ENCODE measurements around the gene EPO. TPM values are rescaled to one million over a fixed set of nuclear protein-coding genes. Genes with fewer than 3 reads are reported as not detected.

EPO gene
- total RNA-seq, 1 donor from 2014 or later, result not detected

- intact Hi-C loops (cut with micrococcal nuclease), result no loop called here
Observed at GRCh38 chr7:100682228-100682741, 38.0 kb upstream of the EPO start.

- intact Hi-C loops (cut with micrococcal nuclease), result no loop called here
Observed at GRCh38 chr7:100682991-100683658, 37.1 kb upstream of the EPO start.

- intact Hi-C loops (cut with micrococcal nuclease), result no loop called here
Observed at GRCh38 chr7:100683659-100684533, 36.4 kb upstream of the EPO start.

DNA sequence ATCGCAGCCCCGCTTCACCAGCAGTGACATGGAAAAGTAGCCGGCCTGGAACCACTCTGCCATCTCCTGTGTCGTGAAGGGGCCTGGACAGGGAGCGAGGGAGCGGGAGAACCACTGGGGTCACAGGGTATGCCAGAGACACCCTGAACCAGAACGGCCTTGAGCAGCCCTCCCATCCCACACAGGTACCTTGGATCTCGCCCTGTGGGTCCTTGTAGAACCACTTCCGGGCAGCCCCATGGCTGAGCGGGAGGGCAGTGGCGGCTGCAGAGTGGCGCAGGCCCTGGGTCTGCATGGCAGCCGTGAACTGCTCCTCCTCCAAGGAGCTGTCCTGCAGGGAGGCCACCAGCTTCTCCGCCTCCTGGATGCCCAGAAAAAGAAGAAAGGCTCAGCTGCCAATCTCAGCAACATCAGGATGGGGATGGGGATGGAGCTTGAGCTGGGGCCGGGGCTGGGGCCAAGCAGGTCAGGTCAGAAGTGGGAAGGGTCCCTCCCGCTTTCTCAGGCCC lies 35.7 kb upstream of the EPO start:
- intact Hi-C loops (cut with micrococcal nuclease), result no loop called here

GRCh38 chr7:100685049-100685605 lies 35.1 kb upstream of the EPO start:
- intact Hi-C loops (cut with micrococcal nuclease), result no loop called here

- intact Hi-C loops (cut with micrococcal nuclease), result no loop called here
Observed at GRCh38 chr7:100685631-100686145, 34.6 kb upstream of the EPO start.

DNA sequence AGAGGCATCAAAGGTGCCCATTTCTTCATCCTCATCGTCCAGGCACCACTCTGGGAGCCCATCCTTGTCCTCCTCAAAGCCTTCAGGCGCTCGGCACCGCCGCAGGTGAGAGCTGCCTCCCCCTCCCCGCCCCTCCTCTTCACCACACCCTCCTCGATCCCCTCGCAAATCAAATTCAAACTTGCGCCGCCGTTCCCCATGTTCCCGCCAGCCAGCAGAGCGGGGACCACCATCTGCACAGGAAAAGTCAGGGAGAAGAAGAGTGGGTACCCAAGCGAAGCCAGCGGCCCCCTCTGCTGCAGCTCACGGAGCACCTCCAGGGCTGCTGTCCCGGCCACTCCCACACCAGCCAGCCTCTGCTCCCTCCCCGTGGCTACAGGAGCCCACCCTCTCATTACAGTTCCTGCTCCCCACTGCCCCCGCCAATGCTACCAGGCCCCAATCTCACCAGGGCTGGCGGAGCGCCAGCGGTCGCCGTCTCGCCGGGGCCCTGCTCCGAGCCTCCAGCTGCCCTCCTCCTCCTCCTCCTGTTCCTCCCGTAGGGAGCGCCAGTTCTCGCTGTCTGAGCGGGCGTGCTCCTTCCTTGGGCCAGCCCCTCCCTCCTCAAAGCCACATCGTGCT lies 34.0 kb upstream of the EPO start:
- intact Hi-C loops (cut with micrococcal nuclease), result no loop called here

DNA sequence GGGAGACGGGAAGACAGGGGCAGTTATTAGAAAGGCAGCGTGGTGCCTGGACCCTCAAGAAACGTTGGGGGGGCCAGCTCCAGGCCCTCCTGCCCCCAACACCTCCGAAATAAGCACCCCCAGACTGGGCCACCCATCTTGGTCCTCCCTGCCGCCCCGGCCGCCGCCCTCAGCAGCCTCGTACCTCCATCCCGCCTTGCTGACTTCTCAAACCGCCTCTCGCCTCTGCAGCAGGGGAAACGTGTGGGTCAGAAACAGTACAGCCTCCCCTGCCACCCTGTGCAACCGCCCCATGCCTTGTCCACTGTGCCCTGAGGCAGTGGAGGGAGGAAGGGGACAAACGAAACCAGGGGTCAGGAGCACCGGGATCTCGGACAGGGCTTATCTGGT lies 33.5 kb upstream of the EPO start:
- intact Hi-C loops (cut with micrococcal nuclease), result no loop called here

GRCh38 chr7:100687261-100687660 lies 33.0 kb upstream of the EPO start:
- intact Hi-C loops (cut with micrococcal nuclease), result no loop called here

DNA sequence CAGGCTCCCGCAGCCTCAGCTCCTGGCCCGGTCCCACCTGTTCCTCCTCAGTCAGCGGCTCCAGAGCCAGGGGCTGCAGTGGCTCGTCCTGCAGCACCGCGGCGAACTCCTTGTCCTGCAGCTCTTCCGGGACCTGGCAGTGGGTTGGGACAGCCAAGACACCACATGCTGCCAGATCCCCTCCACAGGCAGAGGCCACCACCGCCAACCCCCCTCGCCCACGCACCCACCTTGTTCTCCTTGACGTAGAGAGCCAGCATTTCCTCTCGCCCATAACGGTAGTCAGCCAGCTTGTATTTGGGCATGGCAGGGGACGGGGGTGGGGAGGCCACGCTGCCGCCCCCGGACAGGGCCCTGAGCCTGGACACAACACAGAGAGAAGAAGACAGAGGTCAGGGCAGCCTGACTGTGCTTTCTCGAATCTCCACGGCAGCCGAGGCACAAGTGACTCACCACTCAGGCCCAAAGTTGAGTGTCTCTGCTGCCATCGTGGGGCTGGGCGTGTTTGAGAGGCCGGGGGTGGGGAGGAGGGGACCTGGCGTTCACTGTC lies 32.4 kb upstream of the EPO start:
- intact Hi-C loops (cut with micrococcal nuclease), result no loop called here

- intact Hi-C loops (cut with micrococcal nuclease), result no loop called here
Observed at GRCh38 chr7:100688326-100688860, 31.9 kb upstream of the EPO start.

DNA sequence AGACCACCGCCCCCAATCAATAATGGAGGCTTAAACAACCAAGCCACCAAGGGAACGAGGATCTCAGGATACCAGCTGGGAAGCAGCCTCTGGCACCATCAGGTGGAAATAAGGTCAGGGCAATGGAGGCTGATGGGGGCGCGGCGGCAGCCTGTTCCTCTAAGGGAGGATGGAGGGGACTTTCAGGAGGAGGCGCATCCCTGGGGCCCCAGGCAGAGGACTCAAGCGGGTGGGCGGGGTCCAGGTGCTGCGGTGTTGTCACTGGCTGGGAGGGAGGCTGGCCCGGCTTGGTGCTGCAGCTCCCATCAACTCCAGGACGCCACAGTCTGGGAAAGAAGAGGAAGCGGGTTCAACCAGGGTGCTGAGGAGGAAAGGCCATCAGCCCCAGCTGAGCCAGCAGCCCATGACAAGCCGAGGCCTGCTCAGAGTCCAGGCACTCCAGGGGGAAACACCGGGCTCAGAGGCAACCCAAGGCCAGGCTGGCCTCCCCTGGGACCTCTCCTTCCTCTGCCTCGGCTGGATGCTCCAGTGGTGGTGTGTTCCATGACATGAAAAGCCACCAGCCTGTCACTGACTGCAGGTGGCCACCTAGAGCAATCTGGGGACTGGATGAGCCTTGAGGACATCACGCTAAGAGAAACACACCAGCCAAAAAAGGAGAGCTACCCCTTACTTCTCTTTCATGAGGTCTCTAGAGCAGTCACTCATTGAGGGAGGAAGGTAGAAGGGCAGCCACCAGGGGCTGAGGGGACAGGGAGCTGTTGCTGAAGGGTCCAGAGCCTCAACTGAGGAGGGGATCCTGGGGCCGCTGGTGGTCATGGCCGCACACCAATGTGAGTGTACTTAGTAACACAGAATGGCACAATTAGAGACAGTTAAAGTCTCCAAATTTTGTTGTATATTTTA lies 30.8 kb upstream of the EPO start:
- intact Hi-C loops (cut with micrococcal nuclease), result loop anchor here (2.0 to 10.0 kb wide), 2 partner anchors 221 to 775 kb away; partner anchors contain the start of gene TRIM4

DNA sequence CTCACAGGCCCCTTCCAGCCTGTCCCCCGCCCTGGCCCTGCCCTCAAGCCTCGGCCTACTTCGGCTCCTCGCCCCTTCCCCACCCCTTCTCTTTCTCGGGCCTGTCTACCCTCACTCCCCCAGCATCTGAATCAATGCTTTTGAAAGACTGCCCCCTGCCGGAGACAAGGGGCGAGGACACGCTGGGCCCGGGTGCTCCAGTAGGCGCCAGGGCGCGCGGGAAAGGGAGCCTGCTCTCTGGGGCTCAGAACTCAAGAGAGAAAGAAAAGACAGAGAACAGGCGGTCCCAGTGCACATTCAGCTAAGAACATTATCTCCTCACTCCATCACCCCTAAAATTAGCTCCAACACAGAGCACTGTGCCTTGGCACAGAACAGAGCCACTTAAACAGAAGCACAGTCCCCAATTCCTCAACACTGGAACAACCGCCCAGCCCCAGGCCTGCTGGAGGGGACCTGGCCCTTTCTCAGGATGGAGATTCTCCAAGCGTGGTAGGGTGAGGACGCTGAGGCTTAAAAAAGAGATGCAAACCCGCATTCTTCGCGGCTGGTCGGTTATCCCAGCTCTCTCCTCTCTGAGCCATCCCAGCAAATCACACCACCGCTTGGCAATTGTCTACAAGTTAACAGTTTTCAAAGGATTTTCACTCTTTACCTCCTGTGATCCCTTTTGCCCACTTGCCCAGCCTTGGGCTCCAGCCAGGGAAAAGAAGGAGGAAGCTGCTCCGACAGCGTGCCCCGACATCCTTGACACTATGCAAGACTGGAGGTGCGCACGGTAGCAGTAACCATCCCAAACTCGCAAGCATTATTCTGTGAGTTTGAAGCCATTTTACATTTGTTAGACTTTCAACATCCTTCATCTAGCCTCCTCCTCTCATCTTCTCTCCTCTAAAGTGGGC lies 28.3 kb upstream of the EPO start:
- intact Hi-C loops (cut with micrococcal nuclease), result loop anchor here (1.0 to 10.0 kb wide), 7 partner anchors 19 to 777 kb away; partner anchors contain the start of genes FBXO24, GNB2, LRCH4 and TRIM4

DNA sequence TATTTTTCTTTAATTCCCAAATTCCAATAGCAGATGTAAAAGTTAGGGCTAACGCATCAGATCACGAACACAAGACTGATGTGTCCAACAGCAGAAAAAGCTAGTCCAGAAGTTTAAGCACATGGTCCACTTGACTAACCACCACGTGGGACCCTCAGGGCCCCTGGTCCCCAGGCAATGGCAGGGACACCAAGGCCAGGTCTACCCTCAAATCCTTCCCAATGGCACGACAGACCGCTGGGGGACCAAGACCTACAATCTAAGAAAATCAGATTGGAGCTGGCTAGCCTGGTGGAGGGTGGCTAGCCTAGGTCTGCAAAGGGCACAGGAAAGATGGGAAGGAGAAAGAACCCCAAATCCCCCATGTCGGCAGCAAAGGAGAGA lies 27.7 kb upstream of the EPO start:
- intact Hi-C loops (cut with micrococcal nuclease), result loop anchor here (10.0 kb wide), 1 partner anchor 778 kb away; the partner anchor contains the start of gene TRIM4

- intact Hi-C loops (cut with micrococcal nuclease), result loop anchor here (1.0 to 10.0 kb wide), 4 partner anchors 12 to 779 kb away; partner anchors contain the start of gene TRIM4
Observed at GRCh38 chr7:100693312-100694097, 26.8 kb upstream of the EPO start.

GRCh38 chr7:100694098-100694745 lies 26.0 kb upstream of the EPO start, which contains the start of gene GIGYF1:
Gene GIGYF1, minus strand, starts transcription at chr7:100694250. Its CDS starts 6,012 bp downstream, at chr7:100688238.
- intact Hi-C loops (cut with micrococcal nuclease), result loop anchor here (1.0 to 10.0 kb wide), 2 partner anchors 11 to 779 kb away; partner anchors contain the start of gene TRIM4

DNA sequence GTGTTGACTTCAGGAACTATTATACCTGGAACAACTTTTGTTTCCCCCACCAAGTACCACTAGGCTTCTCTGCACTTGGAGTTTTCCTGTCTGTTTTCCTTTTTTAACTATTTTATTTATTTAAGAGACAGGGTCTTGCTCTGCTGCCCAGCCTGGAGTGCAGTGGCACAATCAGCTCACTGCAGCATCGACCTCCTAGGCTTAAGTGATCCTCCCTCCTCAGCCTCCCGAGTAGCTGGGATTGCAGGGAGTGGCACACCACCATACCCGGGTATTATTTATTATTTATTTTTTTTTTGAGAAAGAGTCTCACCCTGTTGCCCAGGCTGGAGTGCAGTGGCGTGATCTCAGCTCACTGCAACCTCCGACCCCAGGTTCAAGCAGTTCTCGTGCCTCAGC lies 24.1 kb upstream of the EPO start:
- intact Hi-C loops (cut with micrococcal nuclease), result loop anchor here (10.0 kb wide), 1 partner anchor 781 kb away; the partner anchor contains the start of gene TRIM4
